Measurements from ENCODE around the gene SRGAP1.

DNA sequence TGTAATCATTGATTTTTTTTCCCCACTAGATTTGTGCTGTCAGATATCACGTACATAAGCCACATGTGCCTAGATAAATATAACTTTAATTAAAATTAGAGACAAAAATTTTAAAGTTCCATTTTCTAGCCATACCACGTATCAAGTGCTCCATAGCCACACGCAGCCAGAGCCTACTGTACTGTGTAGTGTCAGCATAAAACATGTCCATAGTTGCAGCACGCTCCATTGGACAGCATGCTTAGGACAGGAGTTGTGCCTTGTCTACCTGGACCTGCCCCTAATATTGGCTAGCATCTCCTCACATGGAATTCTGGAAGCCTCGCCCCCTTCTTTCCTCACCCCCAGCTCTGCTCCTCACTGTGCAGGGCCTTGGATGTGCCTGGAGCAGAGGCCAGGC is 116.5 kb downstream of the SRGAP1 start:
- TF ChIP-seq ZNF24 (IDR thresholded peaks at IDR 0.05) (no peak), NFATC3 (IDR thresholded peaks at IDR 0.05) (no peak), TCF3 (CRISPR knock-in tag; IDR thresholded peaks at IDR 0.05) (no peak), JUND (IDR thresholded peaks at IDR 0.05; ENCODE audit: borderline replicate concordance, low read depth, low read length) (no peak), JUND (tag; IDR thresholded peaks at IDR 0.05; ENCODE audit: borderline replicate concordance, low read depth, low read length) (no peak)
- TF ChIP-seq, protein P1, sequence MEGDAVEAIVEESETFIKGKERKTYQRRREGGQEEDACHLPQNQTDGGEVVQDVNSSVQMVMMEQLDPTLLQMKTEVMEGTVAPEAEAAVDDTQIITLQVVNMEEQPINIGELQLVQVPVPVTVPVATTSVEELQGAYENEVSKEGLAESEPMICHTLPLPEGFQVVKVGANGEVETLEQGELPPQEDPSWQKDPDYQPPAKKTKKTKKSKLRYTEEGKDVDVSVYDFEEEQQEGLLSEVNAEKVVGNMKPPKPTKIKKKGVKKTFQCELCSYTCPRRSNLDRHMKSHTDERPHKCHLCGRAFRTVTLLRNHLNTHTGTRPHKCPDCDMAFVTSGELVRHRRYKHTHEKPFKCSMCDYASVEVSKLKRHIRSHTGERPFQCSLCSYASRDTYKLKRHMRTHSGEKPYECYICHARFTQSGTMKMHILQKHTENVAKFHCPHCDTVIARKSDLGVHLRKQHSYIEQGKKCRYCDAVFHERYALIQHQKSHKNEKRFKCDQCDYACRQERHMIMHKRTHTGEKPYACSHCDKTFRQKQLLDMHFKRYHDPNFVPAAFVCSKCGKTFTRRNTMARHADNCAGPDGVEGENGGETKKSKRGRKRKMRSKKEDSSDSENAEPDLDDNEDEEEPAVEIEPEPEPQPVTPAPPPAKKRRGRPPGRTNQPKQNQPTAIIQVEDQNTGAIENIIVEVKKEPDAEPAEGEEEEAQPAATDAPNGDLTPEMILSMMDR (IDR thresholded peaks at IDR 0.05 in 2 of 3, conservative IDR thresholded peaks at IDR 0.05 in 1 of 3; ENCODE audit: insufficient read depth in 2 of 3, low read depth in 1 of 3, low read length in 3 of 3): no peak

Data from K562 (cell line).